HepG2 (cell line): Measurements from ENCODE around the gene KRTAP10-11. TPM values are rescaled to one million over a fixed set of nuclear protein-coding genes. Genes with fewer than 3 reads are reported as not detected.

Experiments
- KMT2A ChIP-seq: sonication (generic); formaldehyde crosslinking; IDR thresholded peaks from 2 replicates; pipeline ENCODE4 v1.4.0; 2020; ENCODE audit warnings: missing genetic modification reagents
- MEIS2 ChIP-seq: sonication (generic); formaldehyde crosslinking; IDR thresholded peaks from 2 replicates; pipeline ENCODE4 v1.9.0; 2021; ENCODE audit warnings: mild to moderate bottlenecking, missing genetic modification reagents
- NAIF1 ChIP-seq: sonication (generic); formaldehyde crosslinking; IDR thresholded peaks from 2 replicates; pipeline ENCODE4 v1.5.0; 2020; ENCODE audit warnings: mild to moderate bottlenecking, missing genetic modification reagents, borderline replicate concordance
- PHB2 ChIP-seq: fragments of 450-650 bp; IDR thresholded peaks from 2 replicates; pipeline ENCODE4 v1.6.1; 2018; ENCODE audit not compliant: partially characterized antibody
- POGZ ChIP-seq: sonication (generic); formaldehyde crosslinking; IDR thresholded peaks from 2 replicates; pipeline ENCODE4 v1.4.0; 2020; ENCODE audit warnings: mild to moderate bottlenecking, missing genetic modification reagents
- PRDM15 ChIP-seq: sonication (generic); formaldehyde crosslinking; IDR thresholded peaks from 2 replicates; pipeline ENCODE4 v1.4.0; 2020; ENCODE audit warnings: missing genetic modification reagents
- SRY ChIP-seq: sonication (generic); formaldehyde crosslinking; IDR thresholded peaks from 2 replicates; pipeline ENCODE4 v1.8.0; 2022; ENCODE audit warnings: mild to moderate bottlenecking, missing genetic modification reagents
- SUZ12 ChIP-seq: fragments of 150-350 bp; IDR thresholded peaks from 2 replicates; pipeline ENCODE4 v1.6.1; 2014; ENCODE audit warnings: low read depth, low read length
- ZNF136 ChIP-seq: sonication (generic); formaldehyde crosslinking; IDR thresholded peaks from 2 replicates; pipeline ENCODE4 v1.8.1; 2022; ENCODE audit warnings: low read depth, mild to moderate bottlenecking, moderate library complexity, missing genetic modification reagents
- ZNF235 ChIP-seq: sonication (generic); formaldehyde crosslinking; IDR thresholded peaks from 2 replicates; pipeline ENCODE4 v1.8.1; 2023; ENCODE audit warnings: mild to moderate bottlenecking, missing genetic modification reagents, borderline replicate concordance
- ZNF530 ChIP-seq: sonication (generic); formaldehyde crosslinking; IDR thresholded peaks from 2 replicates; pipeline ENCODE4 v1.5.0; 2020; ENCODE audit warnings: low read depth, mild to moderate bottlenecking, missing genetic modification reagents
- polyA plus RNA-seq, 8 experiments: library from polyadenylated mRNA; depleted of rRNA in 3 of 8; stranded (reverse) in 7 of 8; unstranded in 1 of 8; fragments of >200 nt; fragmentation: Illumina TruSeq in 4 of 8; extraction: Trizol in 4 of 8; gene quantifications; 2 replicates each; pipeline versions ENCODE4 v1.2.1 to v1.2.3, GENCODE V29; 2011 to 2016; ENCODE audit warnings: low read depth in 4 of 8, missing spikeins in 1 of 8, mixed read lengths in 1 of 8; ENCODE audit not compliant: insufficient read depth in 1 of 8
- total RNA-seq, 5 experiments: library from RNA; depleted of rRNA; stranded (reverse); fragments of >200 nt; fragmentation: Illumina TruSeq; extraction: Trizol; gene quantifications; 2 replicates each; pipeline ENCODE4 v1.2.3, GENCODE V29; 2016; ENCODE audit warnings: low read depth in 1 of 5
- TF ChIP-seq, protein P1 (sequence below): IDR thresholded peaks from 2 replicates; pipeline ENCODE4 v1.6.1; 2012; ENCODE audit warnings: low read depth, low read length, improper control_type of control experiment

The KRTAP10-11 gene
- total and polyA plus RNA-seq, 2 of the 13 experiments (the other 11 are each of a cell fraction or from before 2014, with no cell fraction given), result not detected

GRCh38 chr21:44681152-44681551, 34.9 kb downstream of the KRTAP10-11 start (continued):
- TF ChIP-seq ZNF530 (CRISPR knock-in tag) (no peak), PHB2 (no peak), ZNF136 (no peak), NAIF1 (CRISPR knock-in tag) (no peak), SRY (no peak), MEIS2 (CRISPR knock-in tag) (no peak), KMT2A (CRISPR knock-in tag) (no peak), SUZ12 (no peak), ZNF235 (CRISPR knock-in tag) (no peak), POGZ (no peak), PRDM15 (no peak)
- TF ChIP-seq, protein P1, sequence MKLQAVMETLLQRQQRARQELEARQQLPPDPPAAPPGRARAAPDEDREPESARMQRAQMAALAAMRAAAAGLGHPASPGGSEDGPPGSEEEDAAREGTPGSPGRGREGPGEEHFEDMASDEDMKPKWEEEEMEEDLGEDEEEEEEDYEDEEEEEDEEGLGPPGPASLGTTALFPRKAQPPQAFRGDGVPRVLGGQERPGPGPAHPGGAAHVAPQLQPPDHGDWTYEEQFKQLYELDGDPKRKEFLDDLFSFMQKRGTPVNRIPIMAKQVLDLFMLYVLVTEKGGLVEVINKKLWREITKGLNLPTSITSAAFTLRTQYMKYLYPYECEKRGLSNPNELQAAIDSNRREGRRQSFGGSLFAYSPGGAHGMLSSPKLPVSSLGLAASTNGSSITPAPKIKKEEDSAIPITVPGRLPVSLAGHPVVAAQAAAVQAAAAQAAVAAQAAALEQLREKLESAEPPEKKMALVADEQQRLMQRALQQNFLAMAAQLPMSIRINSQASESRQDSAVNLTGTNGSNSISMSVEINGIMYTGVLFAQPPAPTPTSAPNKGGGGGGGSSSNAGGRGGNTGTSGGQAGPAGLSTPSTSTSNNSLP, result no peak
